ENCODE results near the gene SPAG9.

DNA sequence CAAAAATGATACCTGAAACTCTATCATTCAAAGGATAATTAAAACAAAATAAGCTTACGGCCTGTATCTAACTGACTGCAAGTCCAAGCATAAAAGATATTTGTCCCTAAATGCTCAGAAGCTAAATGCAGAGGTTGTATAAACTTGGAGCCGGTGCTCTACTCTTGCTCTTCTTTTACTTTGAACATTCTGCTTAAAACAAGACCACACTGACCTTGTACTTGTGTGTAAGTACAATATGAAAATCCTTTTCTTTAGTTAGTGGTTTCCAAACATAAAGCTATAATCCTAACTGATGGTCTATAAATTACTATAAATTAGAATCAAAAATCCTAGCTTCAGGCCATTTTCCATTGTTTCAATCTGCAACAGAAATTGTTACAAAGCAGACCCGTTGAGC lies 74.6 kb downstream of the SPAG9 start:
- TF ChIP-seq, protein P1, sequence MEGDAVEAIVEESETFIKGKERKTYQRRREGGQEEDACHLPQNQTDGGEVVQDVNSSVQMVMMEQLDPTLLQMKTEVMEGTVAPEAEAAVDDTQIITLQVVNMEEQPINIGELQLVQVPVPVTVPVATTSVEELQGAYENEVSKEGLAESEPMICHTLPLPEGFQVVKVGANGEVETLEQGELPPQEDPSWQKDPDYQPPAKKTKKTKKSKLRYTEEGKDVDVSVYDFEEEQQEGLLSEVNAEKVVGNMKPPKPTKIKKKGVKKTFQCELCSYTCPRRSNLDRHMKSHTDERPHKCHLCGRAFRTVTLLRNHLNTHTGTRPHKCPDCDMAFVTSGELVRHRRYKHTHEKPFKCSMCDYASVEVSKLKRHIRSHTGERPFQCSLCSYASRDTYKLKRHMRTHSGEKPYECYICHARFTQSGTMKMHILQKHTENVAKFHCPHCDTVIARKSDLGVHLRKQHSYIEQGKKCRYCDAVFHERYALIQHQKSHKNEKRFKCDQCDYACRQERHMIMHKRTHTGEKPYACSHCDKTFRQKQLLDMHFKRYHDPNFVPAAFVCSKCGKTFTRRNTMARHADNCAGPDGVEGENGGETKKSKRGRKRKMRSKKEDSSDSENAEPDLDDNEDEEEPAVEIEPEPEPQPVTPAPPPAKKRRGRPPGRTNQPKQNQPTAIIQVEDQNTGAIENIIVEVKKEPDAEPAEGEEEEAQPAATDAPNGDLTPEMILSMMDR (IDR thresholded peaks at IDR 0.05; ENCODE audit: poor library complexity): no peak
- TF ChIP-seq EZH2 (IDR thresholded peaks at IDR 0.05; ENCODE audit: borderline replicate concordance) (no peak), EZH2phosphoT487 (IDR thresholded peaks at IDR 0.05; ENCODE audit: low read depth, severe bottlenecking, unreplicated experiment) (no peak)

Data from hepatocyte (in vitro differentiated cells).